GM19468 (cell line): ENCODE data around the gene PDGFC.
"Not testable (repeated sequence)": the region's sequence is repeated elsewhere in the genome, so short reads cannot be mapped to it uniquely, and the experiment has no call there.

Experiments used
- ATAC-seq: cut with Tn5 transposase; IDR thresholded peaks from one replicate; pipeline ENCODE4 v1.9.1; 2021; ENCODE audit warnings: mild to moderate bottlenecking, moderate library complexity, moderate number of reproducible peaks; ENCODE audit not compliant: unreplicated experiment; ENCODE audit errors: extremely low read depth

Gene PDGFC

DNA sequence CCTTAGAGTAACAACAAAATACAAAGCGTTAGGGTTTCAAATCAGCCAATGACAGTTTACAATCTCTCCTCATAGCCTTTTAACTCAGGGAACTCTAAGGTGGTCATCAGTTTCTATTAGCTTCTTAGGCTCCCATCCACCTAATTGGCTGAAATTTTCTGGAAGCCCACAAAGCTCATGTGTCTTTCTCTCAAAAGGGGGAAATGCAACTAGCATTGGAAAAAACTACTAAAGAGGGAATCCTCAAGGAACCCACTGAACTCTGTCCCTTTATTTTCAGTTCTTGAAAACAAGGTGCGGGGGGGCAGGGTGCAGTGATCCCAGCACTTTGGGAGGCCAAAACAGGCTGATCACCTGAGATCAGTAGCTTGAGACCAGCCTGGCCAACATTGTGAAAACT lies 56.4 kb downstream of the PDGFC start:
- no peak for ATAC-seq

DNA sequence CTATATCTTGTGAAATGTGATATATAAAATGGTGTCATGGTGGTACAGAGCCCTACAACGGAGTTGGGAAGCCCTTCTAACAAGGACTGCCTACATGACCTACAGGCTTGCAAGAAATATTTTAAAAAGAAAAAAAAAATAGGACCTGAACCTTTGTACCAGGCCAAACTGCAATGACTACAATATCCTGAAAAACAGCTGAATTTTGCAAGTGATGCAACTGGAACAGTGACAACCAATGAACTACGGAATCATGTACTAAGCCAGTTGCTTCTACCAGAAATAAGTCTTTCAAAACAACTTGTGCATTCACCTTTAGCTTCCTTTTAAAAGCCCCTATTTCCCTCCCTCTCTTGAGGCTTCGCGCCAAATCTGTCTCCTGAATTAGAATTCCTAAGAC lies 58.4 kb downstream of the PDGFC start:
- ATAC-seq = no peak

DNA sequence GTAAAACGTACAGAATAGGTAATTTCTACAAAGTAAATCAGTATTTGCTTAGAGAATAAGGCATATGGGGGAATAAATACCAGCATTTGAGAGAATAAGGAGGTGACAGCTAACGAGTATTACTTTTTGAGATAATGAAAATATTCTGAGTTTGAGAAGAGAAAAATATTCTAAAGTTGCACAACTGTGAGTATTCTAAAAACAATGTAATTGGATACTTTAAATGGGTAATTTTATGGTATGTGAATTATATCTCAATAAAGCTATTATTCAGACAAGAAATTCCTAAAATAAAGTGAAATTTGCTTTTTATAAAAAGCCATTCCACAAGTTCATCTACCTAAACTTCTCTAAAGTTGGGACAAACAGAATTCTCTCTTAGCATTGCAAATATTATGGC lies 62.6 kb downstream of the PDGFC start:
- ATAC-seq = no peak

DNA sequence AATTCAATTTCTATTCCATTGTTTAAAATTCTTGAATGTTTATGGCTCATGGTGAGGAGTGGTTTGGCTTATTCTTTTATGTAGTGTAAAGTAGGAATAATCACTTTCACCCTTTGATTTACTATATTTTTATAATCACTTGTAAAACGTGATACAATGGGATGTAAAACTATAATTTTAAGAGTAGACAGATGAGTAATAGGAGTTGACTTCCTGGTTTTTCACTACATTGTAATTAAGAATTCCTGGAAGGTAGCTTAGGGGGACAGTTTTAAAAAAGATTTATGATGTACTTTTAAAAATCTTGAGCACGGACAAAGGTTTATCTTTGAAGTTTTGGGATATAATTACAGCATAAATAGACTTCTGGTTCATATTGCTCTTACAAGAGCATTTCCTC lies 65.3 kb downstream of the PDGFC start:
- no peak for ATAC-seq

DNA sequence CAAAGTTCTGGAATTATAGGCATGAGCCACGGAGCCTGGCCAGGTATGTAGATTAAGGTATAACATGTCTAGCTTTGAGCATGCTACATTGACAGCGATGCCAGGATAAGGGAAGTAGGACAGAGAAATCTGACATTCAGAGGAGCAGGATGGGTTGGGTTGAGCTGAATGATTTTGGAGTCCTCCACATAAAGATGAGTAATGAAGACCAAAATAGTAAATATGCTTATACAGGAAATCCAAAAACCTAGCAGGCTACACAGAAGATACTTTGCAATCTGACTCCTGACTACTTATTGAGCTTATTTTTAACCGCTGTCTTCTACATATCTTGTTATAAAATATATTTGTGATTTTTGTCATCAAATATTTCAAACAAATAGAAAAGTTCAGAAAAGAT lies 69.7 kb downstream of the PDGFC start:
- ATAC-seq = no peak

DNA sequence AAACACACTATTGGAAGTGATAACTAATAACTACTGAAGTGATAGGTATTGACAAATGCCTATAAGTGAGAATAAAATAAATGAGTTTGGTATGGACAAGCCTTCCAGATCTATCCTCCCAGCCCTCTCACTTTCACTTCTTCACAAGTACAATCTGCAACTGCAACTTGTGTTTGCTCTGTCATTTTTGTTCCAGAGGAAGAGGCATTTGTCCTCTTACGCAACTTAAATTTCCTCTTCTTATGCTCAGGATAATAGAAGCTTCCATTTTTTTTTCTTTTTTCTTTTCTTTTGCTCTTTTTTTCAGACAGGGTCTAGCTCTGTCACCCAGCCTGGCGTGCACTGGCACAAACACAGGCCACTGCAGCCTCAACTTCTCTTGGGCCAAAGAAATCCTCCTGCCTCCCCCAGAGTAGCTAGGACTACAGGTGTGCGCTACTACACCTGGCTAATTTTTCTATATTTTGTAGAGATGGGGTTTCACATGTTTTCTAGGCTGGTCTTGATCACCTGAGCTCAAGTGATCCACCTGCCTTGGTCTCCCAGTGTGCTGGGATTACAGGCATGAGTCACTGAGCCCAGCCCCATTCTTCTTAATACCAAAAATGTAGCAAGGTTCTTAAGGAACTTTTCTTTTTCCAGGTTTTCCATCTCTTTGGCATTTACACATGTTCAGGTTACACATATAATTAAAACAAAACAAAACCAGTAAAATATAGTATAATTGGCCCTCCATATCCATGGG lies 73.1 kb downstream of the PDGFC start:
- ATAC-seq = no peak

DNA sequence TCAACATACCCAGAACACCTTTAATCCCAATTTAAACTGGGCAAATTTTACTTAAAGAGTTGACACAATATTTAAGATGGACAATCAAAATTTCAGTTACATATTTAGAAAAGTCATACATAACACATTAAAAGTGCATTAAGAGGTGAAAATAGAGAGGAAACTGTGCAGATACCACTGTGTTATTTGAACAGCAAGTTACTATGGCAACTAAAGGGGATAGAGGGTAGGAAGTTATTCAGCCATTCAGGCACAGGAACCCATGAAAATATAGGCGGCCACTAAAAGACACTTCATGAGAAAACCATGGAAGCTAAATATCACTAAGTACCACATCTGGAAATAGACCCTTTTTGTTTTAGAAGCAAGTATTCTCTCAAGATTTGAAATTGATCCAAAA lies 75.1 kb downstream of the PDGFC start:
- no peak for ATAC-seq

DNA sequence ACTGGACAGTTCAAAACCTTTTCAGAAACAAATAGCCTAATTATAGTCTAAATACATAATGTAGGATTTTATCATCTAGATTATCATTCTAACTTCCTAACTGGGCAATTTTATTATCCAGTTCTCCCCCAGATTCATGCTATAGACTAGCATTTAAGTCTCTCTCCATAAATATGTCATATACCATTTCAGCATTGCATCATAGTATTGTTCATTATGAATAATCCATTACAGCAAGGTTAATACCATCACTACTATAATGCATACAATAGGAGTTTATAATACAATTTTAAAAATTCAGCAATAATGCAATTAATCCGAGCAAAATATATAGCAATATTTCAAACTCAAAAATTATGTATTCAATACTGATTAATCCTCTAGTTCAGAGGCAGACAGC lies 77.4 kb downstream of the PDGFC start:
- ATAC-seq = no peak

DNA sequence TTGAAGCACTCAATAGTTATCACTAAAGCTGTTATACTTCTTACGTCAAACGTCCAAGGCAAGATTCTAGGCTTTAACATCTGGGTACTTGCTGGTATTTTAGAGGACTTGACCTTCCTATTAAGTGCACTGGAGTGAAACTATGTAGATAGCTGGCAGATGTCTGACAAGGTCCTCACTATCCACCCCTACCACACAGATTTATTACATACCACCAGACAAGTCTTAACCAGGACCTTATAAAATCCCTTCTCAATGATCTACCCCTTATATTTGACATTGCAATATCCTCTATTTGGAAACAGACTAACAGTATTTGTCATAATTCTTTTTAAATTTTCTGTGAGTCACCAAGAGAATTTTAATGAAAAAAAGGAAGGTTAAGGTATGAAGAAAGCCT lies 78.8 kb downstream of the PDGFC start:
- ATAC-seq = no peak

DNA sequence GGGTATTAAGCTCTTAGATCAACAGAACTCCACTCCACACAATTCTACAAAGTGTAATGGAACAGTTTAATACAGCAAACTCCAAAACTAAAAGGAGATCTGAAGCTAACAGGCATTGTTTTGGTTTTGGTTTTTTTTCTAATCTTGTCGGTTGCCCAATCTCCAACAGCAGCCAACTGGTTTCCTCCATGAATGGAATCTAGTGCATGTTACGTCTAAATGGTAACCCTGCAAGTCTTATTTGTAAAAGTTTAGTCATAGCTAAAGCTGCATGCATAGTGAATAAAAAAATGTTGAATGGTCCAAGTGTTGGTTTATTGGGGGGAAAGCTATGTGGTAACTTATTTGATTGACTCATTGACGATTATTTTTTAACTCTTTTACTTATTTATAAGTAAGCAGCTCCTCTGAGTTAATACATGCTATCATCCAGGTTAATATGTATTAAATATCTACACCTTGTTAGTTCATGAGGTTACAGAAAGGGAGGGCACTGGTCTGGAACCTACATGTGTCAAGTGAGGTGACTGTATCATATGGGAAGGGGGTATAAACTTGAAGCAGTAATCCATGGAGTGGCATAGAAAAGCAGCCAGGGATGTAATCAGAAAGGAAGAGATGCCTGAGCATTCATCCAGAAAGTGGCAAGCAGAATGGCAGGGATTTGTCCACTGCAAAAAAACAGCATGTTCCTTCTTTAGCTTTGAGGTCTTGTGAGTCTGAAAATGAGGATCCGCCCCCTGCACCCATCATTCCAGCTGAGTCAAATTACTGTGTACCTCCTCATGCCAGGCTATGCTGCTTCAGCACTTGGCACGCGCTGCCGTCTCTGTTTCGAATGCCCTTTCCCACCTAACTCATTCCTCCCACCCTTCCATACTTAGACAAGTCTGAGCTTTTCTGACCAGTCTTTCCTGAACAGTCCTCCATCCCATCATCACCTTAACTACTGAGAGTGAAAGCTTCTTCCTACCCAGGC lies 81.7 kb downstream of the PDGFC start:
- no peak for ATAC-seq

DNA sequence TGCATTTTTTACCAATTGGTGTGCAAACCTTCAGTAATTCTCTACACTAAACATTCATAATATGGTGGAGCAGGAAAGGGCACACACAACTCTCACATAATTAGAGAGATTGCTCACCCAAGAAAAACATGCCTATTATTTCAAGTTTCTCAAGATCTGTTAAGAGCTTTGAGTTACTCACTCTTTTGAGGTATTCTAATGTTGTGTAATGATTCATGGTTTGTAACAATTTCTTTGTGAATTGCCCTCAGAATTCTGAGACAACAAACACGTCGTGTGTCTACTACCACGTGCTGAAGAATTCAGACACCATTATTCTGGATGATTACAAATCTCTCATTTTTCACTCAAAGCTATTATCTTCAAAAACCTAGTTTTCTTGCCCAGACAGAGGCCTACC lies 82.8 kb downstream of the PDGFC start:
- no peak for ATAC-seq

DNA sequence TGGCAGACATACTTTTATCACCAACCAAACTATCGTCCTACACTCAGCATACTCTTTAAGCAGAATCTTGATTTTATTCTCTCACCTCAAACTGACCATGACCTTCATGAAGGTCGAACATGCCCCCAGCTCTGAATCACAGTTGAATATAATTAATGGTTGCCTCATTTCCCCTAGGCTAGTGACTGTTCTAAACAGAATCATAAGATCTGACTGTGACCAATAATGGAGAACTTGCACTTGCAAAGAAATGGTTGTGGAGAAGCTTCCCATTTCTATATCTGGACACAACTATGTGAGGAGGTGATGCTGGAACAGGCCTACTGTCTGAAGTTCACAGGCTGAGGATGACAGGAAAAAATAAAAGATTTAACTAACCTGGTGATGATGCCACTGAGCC lies 85.1 kb downstream of the PDGFC start:
- no peak for ATAC-seq

DNA sequence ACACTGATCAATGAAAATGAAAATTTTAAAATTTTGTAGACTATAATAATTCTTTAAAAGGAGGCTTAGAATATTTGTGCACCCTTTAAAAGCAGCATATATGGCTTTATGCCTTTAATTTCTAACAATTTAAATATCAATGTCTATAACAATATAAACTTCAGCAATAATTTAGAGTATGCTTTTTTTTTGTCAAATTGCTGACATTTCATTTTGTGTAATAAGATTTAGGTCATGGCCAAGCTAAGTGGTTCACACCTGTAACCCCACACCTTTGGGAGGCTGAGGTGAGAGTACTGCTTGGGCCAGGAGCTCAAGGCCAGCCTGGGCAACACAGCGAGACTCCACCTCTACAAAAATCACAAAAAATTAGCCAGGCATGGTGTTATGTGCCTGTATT lies 86.2 kb downstream of the PDGFC start:
- ATAC-seq = no peak

DNA sequence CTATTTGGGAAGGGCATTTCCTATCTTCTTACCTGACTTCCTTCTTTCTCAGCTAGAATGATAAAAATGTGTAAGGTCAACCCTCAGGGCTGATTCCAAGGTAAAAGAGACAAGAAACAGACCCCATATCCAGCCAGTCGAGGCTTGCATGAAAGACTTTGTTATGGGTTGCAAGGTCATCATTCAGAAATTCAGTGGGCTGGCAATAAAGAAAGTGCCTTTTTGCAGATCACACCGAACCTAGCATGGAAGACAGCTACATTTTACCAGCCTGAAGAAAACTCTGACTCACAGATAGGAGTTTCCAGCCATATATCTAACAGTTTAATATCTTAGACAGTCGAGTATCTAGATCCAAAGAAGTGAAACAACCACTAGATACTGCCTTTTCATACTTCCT lies 87.4 kb downstream of the PDGFC start:
- ATAC-seq = no peak

DNA sequence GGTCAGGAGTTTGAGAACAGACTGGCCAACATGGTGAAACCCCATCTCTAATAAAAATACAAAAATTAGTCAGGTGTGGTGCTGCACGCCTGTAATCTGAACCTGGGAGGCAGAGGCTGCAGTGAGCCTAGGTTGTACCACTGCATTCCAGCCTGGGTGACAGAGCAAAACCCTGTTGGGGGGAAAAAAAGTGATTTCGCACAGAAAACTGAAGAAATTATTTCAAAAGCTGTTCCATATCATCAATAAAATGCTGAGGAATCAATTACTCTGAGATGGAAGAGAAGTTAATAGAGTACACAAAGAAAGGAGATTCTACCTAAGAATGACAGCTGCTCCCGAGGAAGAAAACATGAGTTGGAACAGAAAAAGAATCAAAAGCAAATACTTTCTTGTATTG lies 95.9 kb downstream of the PDGFC start:
- no peak for ATAC-seq

DNA sequence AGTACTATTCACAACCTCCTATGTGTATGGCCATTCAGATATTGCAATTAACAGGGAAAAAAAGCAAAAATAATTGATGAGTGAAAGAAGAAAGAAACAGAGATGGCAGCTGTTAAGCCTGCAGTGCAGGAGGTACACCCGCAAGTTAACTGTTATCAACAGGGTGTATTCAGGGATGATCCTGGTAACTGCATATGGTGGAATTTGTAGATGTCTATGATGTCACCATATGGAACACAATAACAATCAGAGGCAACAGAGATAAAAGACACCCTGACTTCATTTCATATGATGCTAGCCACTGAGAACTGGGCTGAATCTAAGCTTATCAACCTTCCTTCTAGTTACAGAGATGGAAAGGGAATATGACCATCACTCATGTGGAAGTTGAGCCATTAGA lies 96.5 kb downstream of the PDGFC start:
- no peak for ATAC-seq

DNA sequence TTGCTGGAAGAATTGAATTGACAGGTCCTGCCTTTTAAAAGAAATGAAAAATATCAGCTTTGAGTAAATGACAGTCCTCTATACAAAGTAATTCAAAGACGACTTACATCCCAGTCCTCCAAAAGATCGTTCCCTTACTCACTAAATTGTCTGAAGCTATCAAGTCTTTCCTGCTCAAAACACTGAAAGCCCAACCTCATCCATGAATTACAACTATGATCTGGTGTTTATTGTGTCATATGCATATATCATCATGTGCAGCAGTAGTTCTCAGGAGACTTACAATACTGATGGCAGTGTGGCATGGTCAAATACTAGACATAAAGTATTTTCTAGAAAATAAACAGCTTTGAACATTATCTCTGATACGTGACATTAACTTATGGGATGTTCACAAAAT lies 97.8 kb downstream of the PDGFC start:
- no peak for ATAC-seq

DNA sequence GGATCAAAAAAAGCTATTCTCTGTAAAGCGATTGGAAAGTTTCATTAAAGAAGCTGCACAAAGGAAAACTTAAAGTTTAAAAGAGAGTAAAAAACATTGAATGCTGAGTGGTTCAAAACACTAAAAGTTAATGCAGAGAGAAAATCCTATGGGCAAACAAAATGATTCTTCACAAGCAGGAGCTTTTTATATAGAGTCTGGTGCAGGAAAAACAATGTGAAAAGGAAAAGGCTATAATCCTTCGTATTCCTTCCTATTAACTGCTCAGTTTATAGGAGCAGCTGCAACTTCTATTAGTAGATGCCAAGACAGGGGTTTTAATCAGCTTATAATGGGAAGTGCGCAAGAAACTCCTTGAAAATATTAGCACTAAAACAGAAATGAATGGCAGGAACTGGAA lies 100.7 kb downstream of the PDGFC start:
- ATAC-seq = no peak

DNA sequence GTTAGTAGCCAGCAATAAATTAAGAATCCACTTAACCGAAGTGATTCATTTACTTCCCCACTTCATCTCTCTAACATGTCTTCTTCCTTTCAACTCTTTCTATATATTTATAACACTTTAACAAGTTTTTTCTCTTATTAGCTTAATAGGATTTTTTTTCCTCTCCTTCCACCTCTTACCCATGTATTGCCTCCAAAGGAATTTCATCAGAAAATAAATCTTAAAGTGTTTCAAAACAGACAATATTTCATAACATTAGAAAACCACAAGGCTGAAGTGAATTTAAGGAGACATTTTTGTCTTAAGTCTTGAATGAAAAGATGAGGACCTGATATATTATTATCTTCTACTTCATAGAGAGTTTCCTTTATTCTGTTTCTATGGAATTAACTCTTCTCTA lies 101.5 kb downstream of the PDGFC start:
- no peak for ATAC-seq

DNA sequence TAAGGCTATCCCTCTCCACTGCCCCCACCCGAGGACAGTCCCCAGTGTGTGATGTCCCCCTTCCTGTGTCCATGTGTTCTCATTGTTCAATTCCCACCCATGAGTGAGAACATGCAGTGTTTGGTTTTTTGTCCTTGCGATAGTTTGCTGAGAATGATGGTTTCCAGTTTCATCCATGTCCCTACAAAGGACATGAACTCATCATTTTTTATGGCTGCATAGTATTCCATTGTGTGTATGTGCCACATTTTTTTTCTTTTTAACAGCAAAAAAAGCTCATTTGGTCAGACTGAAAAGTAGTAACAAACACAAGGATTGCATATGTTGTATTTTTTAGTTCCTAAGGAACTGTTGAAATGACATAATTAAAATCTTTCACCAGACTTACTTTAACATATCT lies 105.5 kb downstream of the PDGFC start:
- ATAC-seq = not testable (repeated sequence)

DNA sequence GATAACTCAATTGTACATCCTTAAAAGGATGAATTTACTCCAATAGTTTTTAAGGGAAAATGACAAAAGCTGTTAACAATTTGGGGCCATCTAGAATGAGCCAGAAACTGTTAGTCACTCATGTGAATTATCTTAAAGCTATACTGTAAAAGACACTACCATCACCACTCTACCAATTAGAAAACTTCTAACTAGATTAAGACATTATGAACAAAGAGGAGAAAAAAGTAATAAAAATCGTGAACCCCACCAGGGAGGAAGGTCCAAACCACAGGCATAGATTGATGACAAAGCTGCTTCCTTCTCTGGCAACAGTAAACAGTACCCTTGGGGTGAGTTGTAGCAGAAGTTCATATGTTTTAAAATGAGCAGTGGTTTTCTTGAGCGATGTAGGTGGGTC lies 106.1 kb downstream of the PDGFC start:
- ATAC-seq = no peak

DNA sequence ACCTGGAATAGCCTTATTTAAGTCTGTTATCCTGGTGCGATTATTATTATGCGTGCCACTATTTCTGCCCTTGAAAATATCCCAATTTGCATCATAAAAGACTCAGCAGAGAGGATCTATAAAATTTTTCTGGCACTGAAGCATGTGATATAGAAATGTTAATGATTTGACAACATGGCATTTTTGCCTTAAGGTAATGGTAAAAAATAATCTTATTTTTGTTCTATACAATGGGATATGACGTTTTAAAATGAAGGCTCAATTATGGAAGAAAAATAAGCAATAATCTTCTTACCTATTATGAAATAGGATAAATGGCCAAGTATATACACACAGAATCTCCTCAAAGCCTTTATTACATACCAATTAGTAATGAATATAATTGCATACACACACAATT lies 113.5 kb downstream of the PDGFC start:
- no peak for ATAC-seq
